Colon (tissue), 2 donors: ENCODE data around the gene PNPLA4.

ENCODE experiments used
- FAIRE-seq: peaks from 2 replicates; lab custom pipeline; 2012; peaks lifted over from hg19 to GRCh38; lab: Jason Lieb, UNC
- donor health status: control.
- donor health status: control.

PNPLA4 gene

DNA sequence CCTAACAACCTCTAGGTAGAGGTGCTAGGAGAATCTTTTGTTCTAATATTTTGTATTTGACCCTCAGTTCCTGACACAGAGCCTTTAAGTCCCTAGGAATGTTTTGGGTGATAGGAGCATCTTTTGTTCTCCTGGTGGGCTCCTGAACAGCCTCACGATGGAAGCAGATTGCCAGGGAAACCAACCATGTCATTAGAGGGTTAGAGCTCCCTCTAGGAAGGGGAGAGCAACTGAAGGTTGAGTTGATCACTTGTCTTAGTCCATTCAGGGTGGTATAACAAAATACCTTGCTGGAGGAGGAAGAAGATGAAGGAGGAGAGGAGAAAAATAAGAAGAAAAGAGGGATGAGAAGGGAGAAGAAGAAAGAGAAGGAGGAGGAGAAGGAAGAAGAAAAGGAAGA, 75.0 kb downstream of the PNPLA4 start:
- no peak for FAIRE-seq
